ENCODE results near the gene CASTOR1.

Gene CASTOR1

DNA sequence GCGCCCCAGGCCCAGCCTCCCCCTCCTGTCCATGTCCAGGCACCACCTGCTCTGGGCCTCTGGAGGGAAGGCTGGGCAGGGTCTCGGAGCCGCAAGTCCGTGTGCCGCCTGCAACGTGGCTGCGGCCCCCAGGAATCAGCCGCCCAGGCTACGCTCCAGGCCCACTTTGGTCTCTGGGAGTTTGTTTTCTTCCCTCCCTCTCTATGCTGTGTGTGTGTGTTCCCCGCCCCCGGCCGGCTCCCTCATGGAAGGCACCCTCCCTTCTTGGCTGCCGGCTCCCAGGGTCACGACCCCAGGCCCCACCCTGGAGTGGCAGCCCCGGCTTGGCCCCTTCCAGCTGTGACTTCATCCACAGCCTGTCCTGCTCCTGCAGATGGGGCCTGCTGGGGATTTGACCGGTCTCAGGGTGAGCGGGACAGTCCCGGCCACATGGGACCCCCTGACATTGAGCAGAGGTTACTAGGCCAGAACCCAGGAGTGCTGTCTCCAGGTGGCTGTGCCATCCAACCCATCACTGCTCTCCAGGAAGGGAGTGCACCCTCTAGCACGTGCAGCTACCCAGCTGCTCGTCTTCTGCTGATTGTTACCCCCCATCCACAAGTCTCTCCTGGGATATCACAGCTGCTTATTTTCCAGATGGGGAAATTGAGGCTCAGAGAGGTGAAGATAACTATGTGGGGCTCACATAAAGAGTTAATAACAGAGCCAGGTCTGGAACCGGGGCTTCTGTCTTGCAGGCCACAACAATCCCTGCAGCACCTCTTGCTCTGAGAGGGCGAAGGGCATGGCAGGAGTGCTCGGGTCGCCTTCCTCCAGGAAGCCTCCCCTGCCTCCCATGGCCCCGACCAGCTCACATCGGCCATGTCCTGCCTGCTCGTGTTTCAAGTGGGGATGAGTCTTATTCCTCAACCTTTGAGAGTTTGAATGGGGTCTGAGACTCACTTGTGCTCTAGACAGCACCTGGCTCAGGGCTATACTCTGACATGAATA lies 40.0 kb downstream of the CASTOR1 start:
- DNase-seq (ENCODE audit: low read depth, low spot score) = no peak
- H3K27ac ChIP-seq = no peak overlapping the region

DNA sequence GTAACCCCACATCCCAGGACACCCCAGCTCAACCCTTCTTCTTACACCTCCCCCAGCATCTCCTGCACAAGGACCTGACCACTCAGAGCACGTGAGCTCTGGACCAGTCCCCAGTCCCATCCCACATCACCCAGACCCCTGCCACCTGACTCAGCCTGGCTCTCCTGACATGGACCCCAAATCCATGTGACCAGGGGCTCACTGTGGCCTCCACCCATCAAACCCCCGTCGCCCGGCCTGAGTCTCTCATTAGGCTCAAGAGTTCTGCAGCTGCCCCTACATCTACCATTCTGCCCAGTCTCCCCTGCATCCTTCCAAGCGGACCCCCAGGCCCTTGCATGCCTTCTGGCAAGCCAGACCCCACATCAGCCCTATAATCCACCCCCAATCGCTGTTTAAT lies 40.8 kb downstream of the CASTOR1 start:
- no peak overlapping the region for H3K27ac ChIP-seq
- no peak for DNase-seq (ENCODE audit: low read depth, low spot score)

- no peak for DNase-seq (ENCODE audit: low read depth, low spot score)
- H3K27ac ChIP-seq = no peak overlapping the region
These were observed 41.3 kb downstream of the CASTOR1 start for GRCh38 chr22:30247974-30248373.

- no peak for DNase-seq (ENCODE audit: low read depth, low spot score)
- no peak overlapping the region for H3K27ac ChIP-seq
These were observed 41.7 kb downstream of the CASTOR1 start for GRCh38 chr22:30247561-30247960.

DNA sequence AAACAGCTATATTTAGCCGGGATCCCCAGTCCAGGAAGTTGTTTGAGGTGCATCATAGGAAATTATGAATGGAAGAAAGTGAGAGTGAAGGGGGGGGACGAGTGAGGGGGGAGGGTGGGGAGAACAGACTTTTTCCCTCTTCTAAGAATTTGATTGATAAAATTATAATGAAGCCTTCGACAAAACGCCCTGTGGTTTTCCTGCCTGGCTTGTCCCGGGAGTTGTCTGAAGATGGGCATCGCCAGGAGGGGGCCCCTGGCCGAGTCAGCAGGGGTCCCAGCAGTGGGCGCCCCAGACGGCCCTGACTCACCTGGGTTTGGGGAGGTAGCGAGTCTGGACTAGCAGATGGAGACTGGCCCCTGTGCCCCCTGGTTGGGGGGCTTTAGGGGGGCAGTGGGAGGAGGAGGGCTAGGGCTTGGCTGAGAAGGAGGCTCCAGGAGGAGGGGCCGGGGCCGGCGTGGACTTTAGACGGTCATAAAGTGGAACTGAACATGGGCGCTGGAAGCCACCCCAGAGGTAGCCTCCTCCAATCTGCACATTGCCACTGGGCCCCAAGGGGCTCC lies 42.4 kb downstream of the CASTOR1 start:
- no peak overlapping the region for H3K27ac ChIP-seq
- DNase-seq (ENCODE audit: low read depth, low spot score) = no peak

- DNase-seq (ENCODE audit: low read depth, low spot score) = no peak
- H3K27ac ChIP-seq = no peak within 1 kb of the TSS
These were observed 43.1 kb downstream of the CASTOR1 start, which contains the start of gene LIF for GRCh38 chr22:30245985-30246813. Gene LIF, minus strand, starts transcription at chr22:30246759. Its CDS starts 64 bp downstream, at chr22:30246695.

GRCh38 chr22:30245181-30245984 lies 43.9 kb downstream of the CASTOR1 start:
- DNase-seq (ENCODE audit: low read depth, low spot score) = no peak
- H3K27ac ChIP-seq = no peak overlapping the region

DNA sequence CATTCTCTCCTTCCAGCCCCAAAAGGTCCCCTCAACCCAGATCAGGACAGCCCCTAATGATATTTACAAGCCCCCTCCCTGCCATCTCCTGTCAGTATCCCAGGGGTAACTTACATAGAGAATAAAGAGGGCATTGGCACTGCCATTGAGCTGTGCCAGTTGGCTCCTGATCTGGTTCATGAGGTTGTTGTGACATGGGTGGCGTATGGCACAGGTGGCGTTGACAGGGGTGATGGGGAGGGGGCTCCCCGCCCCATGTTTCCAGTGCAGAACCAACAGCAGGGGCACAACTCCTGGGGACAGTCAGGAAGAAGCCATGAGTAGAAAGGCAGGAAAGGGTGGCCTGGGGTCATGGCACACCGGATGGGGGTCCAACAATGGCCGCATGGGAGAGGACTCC lies 44.7 kb downstream of the CASTOR1 start:
- no peak overlapping the region for H3K27ac ChIP-seq
- no peak for DNase-seq (ENCODE audit: low read depth, low spot score)

DNA sequence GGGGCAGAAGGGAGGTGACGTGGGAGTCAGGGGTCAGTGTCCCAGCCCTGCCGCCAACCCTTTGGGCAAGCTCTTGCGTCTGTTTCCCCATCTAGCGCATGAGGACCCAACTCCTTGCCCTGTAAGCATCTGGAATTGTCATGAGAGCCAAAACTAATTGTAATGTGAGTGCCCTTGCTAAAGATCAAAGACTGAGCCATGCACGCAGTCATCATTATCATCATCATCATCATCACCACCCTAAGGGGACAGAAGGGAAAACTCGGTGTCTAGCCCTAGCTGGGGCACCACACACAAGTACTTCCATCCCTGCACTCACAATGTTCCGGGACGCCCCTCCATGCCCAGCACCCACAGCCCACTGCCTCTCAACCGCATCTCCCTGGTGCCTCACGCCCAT lies 45.2 kb downstream of the CASTOR1 start:
- no peak overlapping the region for H3K27ac ChIP-seq
- no peak for DNase-seq (ENCODE audit: low read depth, low spot score)

- DNase-seq (ENCODE audit: low read depth, low spot score) = no peak
- H3K27ac ChIP-seq = no peak overlapping the region
These were observed 45.6 kb downstream of the CASTOR1 start for GRCh38 chr22:30243661-30244060.

DNA sequence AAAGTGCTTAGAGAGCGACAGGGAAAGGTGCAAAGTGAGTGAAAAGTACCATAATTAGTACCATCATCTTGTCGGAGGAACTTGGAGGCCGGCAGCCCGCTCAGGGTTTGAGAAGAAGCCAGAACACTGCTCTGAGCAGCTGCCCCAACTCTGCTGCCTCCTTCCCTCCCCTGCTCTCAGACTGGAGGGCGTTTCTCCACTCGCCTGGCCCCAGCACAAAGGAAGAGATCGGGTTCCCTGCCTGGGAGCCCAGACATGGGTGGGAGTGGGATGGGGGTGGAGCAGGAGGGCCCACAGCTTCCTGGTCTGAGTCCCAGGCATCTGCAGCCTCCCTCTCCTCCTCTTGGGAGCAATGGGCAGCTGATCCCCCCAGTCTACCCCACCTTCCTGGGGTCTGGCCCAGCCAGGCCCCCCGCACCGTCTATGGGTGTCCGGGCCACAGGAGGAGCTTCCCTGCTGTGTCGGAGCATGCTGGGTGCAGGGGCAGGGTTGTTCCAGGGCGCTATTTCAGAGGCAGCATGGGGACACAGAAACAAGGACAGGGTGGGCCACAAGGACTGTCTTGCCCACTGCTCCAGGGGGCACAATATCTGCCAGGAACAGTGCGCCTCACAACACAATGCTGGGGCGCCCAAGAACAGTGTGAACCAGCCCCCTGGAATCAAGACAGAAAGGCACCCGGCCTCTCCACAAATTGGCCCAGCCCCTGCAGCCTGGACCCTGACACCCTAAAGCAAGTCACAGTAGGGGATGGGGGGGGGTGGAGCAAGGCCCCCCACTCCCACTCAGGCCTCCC lies 47.5 kb downstream of the CASTOR1 start:
- DNase-seq (ENCODE audit: low read depth, low spot score) = no peak
- H3K27ac ChIP-seq = no peak overlapping the region

GRCh38 chr22:30240541-30241417 lies 48.5 kb downstream of the CASTOR1 start:
- DNase-seq (ENCODE audit: low read depth, low spot score) = no peak
- H3K27ac ChIP-seq = no peak overlapping the region

DNA sequence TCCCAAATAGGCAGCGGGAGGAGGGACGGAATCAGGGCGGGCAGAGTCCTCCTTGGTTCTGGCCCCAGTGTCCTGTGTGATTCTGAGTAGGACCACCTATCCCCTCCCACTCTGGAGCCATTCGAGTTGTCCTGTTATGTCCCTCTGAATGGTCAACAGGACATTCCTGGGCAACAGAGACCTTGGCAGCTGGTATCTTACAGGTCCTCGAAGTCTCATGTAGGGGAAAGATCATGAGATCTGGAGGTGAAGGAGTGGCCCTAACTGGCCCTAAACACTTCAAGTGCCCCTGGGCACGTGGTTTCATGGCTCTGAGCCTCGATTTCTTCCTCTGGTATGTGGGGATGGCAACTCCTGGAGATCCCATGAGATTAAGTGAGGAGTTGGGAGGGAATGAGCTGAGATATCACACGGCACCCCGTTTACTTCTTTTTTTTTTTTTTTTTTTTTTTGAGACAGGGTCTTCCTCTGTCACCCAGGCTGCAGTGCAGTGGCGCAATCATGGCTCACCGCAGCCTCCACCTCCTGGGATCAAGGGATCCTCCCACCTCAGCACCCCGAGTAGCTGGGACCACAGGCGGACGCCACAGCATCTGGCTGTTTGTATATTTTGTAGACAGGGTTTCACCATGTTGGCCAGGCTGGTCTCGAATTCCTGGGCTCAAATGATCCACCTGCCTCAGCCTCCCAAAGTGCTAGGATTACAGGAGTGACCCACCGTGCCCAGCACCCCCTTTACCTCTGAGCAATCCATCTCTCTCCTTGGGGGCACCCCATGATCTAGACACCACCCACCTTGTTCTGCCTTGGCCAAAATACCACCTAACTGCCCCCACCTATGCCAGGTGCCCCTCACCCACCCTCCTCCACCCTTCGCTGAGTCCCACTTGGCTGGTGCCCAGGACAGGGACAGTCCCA lies 49.6 kb downstream of the CASTOR1 start:
- H3K27ac ChIP-seq = no peak overlapping the region
- no peak for DNase-seq (ENCODE audit: low read depth, low spot score)

GRCh38 chr22:30238661-30239487 lies 50.4 kb downstream of the CASTOR1 start:
- no peak overlapping the region for H3K27ac ChIP-seq
- no peak for DNase-seq (ENCODE audit: low read depth, low spot score)

GRCh38 chr22:30238136-30238535 lies 51.2 kb downstream of the CASTOR1 start:
- DNase-seq (ENCODE audit: low read depth, low spot score) = no peak
- H3K27ac ChIP-seq = no peak overlapping the region

GRCh38 chr22:30236875-30237274 lies 52.4 kb downstream of the CASTOR1 start:
- no peak for DNase-seq (ENCODE audit: low read depth, low spot score)
- no peak overlapping the region for H3K27ac ChIP-seq

Measured in epithelial cell of prostate (primary cell).